Dedifferentiated amniotic fluid mesenchymal stem cell (primary cell): ENCODE data around the gene WDR48.

Experiments
- DNase-seq: peaks from one replicate; pipeline ENCODE4 v3.0.0-alpha.2; 2016; ENCODE audit errors: extremely low spot score

WDR48 gene

GRCh38 chr3:39121621-39122020 lies 69.8 kb downstream of the WDR48 start:
- DNase-seq, result no peak

DNA sequence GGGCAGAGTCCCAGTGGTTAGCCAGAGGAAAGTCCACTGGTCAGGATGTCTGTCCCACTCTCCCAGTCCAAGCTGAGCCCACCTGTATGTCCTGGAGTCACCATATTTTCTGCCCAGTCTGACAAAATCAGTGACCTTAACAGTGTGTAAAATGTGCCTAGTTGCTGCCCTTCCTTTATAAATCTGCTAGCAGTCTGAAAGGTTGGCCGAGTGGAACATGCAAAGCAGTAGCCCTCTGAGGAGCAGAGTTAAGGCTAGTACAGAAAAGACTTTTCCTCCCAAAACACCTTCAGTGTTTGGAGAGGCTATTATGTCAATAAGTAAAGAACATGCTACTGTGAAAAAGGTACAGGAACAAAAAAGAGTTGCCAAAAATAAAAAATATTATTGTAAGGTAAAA lies 71.0 kb downstream of the WDR48 start:
- DNase-seq, result no peak

- DNase-seq, result no peak
These were observed 73.3 kb downstream of the WDR48 start for GRCh38 chr3:39124876-39125840.

DNA sequence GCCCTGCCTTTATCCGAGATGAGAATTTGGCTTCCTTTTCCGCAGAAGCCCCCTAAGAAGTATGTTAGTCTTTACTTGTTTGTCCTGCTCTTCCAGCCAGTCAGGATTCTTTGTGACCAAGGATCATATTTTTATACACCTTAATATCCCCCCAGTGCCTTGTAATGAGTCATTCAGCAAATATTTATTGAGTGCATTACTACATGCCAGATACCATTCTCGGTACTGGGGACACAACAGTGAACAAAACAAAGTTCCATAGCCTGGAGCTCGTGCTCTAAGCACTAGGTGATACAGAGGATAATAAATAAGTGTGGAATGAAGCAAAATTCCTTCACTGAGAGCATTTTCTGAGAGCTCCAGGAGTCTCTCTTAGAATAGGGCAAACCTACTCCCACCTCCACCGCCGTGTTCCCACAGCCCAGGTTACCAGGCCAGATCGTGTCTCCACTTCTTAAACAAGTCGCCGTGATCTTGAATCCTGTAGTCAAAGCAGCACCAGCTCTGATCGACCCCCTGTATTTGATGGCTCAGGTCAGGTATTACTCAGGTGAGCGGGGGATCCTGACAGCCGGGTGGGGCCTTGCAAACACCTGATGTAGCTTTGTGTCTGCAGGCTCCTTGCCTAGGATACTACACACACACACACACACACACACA lies 74.2 kb downstream of the WDR48 start:
- no peak for DNase-seq

- no peak for DNase-seq
These were observed 74.8 kb downstream of the WDR48 start for GRCh38 chr3:39126532-39127071.

- no peak for DNase-seq
These were observed 75.6 kb downstream of the WDR48 start for GRCh38 chr3:39127269-39127907.

DNA sequence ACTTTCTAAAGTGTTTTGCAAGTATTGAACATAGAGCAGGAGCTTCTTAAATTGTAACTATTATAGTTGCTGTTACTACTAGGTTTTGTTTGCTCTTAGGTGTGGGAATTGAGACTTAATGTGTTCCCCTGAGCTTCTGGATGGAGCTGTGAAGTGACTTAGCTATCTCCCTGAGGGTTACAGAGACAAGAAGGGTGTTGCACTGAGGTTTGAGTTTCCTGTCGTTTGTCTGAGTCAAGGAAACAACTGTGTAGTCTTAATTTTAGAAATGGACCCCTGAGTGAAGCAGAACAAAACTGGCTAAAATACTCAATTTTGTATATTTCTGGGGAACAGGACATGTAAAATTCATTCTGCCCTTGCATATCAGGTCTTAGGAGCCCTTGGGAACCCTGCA lies 76.1 kb downstream of the WDR48 start:
- no peak for DNase-seq

DNA sequence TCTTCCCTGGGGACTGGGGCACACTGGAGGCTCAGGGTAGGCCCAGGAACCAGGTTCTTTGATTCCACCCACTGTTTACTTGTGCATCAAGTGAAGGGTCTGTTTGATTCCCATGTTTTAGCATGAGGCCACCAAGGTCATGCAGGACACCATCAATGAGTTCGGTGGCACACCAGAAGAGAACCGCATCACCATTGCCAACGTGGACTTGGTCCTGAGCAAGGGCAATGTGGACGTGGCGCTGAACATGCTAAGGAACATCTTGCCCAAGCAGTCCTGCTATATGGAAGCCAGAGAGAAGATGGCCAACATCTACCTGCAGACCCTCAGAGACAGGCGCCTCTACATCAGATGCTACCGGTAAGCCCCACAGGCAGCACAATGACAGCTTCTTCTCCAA lies 77.1 kb downstream of the WDR48 start:
- no peak for DNase-seq

DNA sequence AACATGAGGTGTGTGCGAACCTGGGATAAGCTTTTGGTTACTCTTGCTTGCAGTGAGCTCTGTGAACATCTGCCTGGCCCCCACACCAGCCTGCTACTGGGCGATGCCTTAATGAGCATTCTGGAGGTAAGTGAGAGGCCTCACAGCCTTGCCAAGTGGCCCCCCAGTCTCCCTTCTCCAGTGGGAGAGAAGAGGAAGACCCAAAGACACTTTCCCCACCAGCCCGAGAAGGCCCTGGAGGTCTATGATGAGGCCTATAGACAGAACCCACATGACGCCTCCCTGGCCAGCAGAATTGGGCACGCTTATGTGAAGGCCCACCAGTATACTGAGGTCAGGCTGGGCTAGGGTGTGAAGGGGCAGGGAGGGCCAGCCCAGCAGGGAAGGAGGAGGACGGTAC lies 78.2 kb downstream of the WDR48 start:
- DNase-seq, result no peak

GRCh38 chr3:39130693-39131265 lies 79.0 kb downstream of the WDR48 start:
- DNase-seq, result no peak

DNA sequence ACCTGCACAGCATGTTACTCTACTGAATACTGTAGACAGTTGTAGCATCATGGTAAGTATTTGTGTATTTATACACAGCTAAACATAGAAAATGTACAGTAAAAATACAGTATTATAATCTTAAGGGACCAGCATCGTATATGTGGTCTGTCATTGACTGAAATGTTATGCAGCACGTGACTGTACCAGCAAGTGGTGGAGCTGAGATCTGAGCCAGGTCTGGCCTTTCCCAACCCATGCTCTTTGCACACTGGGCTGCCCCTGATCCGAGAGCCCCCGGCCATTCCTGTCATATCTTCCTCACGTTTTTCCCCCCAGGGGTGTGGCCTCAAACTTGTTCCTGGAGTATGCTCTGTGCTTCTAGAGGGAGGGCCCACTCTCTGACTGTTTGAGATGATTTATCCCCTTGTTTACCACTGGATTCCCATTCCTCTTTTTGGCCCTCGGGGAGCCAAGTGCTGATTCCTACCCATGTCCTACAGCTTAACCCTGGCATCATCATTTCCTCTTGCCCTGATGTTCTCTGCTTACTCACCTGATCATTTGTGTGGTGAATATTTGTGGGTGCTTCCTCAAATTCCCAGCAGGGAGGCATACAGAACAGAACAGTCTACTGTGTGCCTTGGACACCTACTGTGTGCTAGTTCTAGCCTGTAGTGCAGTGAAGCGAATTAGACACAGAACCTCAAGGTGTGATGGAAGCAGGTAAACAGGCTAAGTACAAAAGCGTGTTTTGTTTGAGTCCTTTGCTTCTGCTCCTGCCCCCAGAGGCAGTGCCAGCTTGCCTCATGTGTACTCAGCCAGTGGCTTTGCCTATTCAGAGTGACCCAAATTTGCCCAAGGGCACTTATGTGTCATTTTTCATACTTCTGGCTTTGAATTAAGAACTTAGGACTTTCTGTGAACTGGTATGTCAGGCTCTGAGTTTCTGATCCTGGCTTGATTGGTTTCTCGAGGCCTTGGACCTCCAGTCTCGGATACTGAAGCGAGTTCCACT lies 80.6 kb downstream of the WDR48 start:
- no peak for DNase-seq

- no peak for DNase-seq
These were observed 81.3 kb downstream of the WDR48 start for GRCh38 chr3:39133093-39133490.

- DNase-seq, result no peak
These were observed 82.0 kb downstream of the WDR48 start for GRCh38 chr3:39133822-39134221.

GRCh38 chr3:39134305-39134704 lies 82.5 kb downstream of the WDR48 start:
- DNase-seq, result no peak

GRCh38 chr3:39135170-39135805 lies 83.5 kb downstream of the WDR48 start:
- DNase-seq, result no peak

- no peak for DNase-seq
These were observed 85.0 kb downstream of the WDR48 start for GRCh38 chr3:39136533-39137434.

DNA sequence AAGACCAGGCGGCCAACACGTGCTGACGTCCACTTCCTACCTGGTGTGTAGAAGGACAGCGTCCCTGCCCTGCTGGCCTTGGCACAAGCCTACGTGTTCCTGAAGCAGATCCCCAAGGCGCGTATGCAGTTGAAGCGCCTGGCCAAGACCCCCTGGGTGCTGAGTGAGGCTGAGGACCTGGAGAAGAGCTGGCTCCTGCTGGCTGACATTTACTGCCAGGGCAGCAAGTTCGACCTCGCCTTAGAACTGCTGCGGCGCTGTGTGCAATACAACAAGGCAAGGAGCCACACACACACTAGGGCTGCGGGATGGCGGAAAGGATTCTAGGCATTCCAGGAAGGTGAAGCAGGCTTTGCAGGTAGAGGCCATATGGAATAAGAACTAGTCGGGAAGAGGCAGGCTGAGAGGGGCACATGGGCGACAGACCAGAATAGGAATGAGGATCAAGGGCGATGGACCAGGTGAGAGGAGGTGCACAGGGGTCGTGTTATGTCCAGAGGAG lies 85.7 kb downstream of the WDR48 start:
- no peak for DNase-seq

DNA sequence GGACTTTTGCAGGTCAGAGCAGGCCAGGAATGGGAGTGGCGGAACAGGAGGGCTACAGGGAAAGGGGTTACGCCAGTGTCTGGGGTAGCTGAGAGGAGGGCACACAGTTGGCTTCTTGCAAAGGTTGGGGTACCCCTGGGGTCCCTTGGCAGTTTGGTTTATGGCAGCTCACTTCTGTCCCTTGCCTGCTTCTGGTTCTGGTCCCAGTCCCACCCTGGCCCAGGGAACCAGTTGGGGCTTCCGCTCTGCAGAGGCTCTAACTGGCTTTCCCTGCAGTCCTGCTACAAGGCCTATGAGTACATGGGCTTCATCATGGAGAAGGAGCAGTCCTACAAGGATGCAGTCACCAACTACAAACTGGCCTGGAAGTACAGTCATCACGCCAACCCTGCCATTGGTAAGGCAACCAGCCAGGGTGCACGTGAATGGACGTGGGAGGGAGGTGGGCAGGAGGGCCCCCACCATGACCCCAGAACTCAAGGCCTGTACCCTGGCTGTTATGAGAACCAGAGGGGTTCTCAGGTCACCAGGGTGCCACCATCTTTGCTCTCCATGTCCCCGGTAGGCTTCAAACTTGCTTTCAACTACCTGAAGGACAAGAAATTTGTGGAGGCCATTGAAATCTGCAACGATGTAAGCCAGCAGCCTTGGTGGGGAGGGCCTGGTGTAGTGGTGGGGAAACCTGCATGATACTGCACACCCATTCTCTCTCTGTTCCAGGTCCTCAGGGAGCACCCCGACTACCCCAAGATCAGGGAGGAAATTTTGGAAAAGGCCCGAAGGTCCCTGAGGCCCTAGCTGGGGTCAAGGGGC lies 86.4 kb downstream of the WDR48 start:
- DNase-seq, result no peak
